ENCODE results near the gene SYTL3. TPM values are rescaled to one million over a fixed set of nuclear protein-coding genes. Genes with fewer than 3 reads are reported as not detected.

Gene SYTL3
- total RNA-seq, 3 donors from 2014 or later (not counting 1 experiment from before 2014, with no cell fraction given) = 84.1 to 143 (median 89.0) TPM

DNA sequence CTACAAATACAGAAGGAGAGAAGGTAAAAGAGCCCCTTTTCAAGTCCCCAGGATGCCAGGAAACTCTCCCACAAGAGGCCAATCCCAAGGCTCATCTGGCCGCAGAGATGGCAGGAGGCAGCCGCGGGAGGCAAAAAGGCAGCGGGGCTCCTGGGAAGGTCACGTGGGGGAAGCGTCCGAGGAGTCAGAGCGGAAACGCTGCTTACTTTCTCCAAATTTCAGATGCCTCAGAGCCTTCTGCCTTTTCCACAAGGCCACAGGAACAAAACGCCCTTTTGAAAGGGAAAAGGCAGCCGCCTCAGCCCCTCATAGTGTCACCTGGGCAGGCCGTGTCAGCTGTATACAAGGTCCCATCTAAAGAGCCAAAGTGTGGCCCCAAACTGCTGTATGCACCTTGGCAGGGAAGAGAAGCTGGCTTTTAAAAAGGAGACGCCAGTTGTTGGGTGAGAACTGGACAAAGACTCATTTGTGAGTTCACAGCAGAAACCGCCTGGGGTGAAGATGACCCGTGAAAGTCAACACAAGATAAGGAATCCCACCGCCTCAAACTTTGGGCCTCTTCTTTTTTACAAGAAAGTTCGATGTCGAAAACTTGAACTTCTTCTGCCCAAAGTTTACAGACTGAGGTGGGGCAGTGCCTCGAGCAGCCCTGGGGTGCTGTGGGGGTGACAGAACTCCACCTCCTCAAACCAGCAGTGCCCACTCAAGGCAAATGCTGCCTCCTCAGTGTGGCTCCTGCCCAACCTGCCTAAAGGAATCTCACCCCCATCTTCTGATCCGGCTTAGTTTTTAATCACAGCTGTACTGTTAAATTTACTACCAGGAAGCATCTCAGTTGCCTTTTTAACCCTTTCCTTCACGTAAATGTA, 124.0 kb downstream of the SYTL3 start:
- H3K27me3 ChIP-seq (ENCODE audit: control insufficient read depth, insufficient read depth, low read length) = no peaks in the 10 kb centered on the region
- DNase-seq = no peak
- intact Hi-C loops (cut with micrococcal nuclease) = no loop called here
- Mint-ChIP-seq H3K4me3 (no peak overlapping the region), H3K9me3 (no peaks in the 10 kb centered on the region), H3K27ac (peak overlapping the region; percentile 84 to 87), H3K36me3 (peaks cover 31% of the 10 kb centered on the region), H3K27me3 (ENCODE audit: low read depth in 2 of 2) (no peaks in the 10 kb centered on the region), H3K4me1 (peaks cover 49 to 58% of the 10 kb centered on the region in 2 donors)
- no peaks in the 10 kb centered on the region for H3K9me3 ChIP-seq (ENCODE audit: control insufficient read depth, insufficient read depth, low read length)
- H3K27ac ChIP-seq (ENCODE audit: low read length) = no peak overlapping the region
- peaks cover 92% of the 10 kb centered on the region for H3K36me3 ChIP-seq (ENCODE audit: control insufficient read depth, insufficient read depth, low read length)
- TF ChIP-seq, protein P1, sequence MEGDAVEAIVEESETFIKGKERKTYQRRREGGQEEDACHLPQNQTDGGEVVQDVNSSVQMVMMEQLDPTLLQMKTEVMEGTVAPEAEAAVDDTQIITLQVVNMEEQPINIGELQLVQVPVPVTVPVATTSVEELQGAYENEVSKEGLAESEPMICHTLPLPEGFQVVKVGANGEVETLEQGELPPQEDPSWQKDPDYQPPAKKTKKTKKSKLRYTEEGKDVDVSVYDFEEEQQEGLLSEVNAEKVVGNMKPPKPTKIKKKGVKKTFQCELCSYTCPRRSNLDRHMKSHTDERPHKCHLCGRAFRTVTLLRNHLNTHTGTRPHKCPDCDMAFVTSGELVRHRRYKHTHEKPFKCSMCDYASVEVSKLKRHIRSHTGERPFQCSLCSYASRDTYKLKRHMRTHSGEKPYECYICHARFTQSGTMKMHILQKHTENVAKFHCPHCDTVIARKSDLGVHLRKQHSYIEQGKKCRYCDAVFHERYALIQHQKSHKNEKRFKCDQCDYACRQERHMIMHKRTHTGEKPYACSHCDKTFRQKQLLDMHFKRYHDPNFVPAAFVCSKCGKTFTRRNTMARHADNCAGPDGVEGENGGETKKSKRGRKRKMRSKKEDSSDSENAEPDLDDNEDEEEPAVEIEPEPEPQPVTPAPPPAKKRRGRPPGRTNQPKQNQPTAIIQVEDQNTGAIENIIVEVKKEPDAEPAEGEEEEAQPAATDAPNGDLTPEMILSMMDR (IDR thresholded peaks at IDR 0.05) = no peak
- H3K4me1 ChIP-seq (ENCODE audit: control insufficient read depth, insufficient read depth, low read length) = peaks cover 29% of the 10 kb centered on the region
- no peak for ATAC-seq
- WGBS (ENCODE audit: insufficient coverage) = 95% methylated on average over 21 of the region's 21 CpGs
- H3K4me3 ChIP-seq (ENCODE audit: low read length) = no peak overlapping the region

DNA sequence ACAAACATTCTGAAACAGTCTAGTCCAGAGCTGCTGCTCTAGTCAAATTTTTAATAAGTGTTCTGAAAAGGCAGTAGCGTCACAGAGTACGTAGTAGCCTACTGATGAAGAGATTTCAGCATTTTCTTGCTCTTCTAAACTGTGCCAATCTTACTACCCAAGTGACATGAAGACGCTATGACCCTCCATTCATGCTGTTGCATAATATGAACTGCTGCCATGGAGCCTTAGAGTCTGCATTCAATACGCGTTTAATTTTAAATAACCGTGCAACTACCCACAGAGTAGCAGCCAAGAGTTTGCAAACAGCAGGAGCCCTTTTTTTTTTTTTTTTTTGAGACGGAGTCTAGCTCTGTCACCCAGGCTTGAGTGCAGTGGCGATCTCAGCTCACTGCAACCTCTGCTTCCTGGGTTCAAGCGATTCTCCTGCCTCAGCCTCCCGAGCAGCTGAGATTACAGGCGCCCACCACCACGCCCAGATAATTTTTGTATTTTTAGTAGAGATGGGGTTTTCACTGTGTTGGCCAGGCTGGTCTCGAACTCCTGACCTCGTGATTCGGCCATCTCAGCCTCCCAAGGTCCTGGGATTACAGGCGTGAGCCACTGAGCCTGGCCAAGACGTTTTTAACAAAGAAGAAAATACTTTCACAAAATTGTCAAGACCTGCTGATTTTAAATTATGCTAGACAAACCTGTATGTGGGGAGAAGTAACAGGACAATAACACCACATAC, 125.0 kb downstream of the SYTL3 start:
- Histone ChIP-seq H3K36me3 (ENCODE audit: control insufficient read depth, insufficient read depth, low read length) (peaks cover 85% of the 10 kb centered on the region), H3K4me3 (ENCODE audit: low read length) (no peak overlapping the region), H3K27me3 (ENCODE audit: control insufficient read depth, insufficient read depth, low read length) (no peaks in the 10 kb centered on the region), H3K9me3 (ENCODE audit: control insufficient read depth, insufficient read depth, low read length) (no peaks in the 10 kb centered on the region), H3K27ac (ENCODE audit: low read length) (no peak overlapping the region), H3K4me1 (ENCODE audit: control insufficient read depth, insufficient read depth, low read length) (peaks cover 29% of the 10 kb centered on the region)
- intact Hi-C loops (cut with micrococcal nuclease) = no loop called here
- DNase-seq (no peak), ATAC-seq (no peak)
- 96% methylated on average over 17 of the region's 17 CpGs for WGBS (ENCODE audit: insufficient coverage)
- Mint-ChIP-seq H3K27ac (peak overlapping the region in 1 of 2 donors; percentile 43), H3K36me3 (peaks cover 30% of the 10 kb centered on the region), H3K4me3 (no peak overlapping the region), H3K4me1 (peaks cover 52 to 54% of the 10 kb centered on the region in 2 donors), H3K27me3 (ENCODE audit: low read depth in 2 of 2) (no peaks in the 10 kb centered on the region), H3K9me3 (no peaks in the 10 kb centered on the region)
- TF ChIP-seq, protein P1 (IDR thresholded peaks at IDR 0.05) = no peak

- no peak overlapping the region for H3K27ac ChIP-seq (ENCODE audit: low read length)
- 98% methylated on average over 5 of the region's 5 CpGs for WGBS (ENCODE audit: insufficient coverage)
- intact Hi-C loops (cut with micrococcal nuclease) = no loop called here
- H3K36me3 ChIP-seq (ENCODE audit: control insufficient read depth, insufficient read depth, low read length) = peaks cover 80% of the 10 kb centered on the region
- no peak overlapping the region for H3K27ac Mint-ChIP-seq
- ATAC-seq = no peak
- no peaks in the 10 kb centered on the region for H3K9me3 ChIP-seq (ENCODE audit: control insufficient read depth, insufficient read depth, low read length)
- no peak overlapping the region for H3K4me3 ChIP-seq (ENCODE audit: low read length)
- peaks cover 47 to 51% of the 10 kb centered on the region in 2 donors for H3K4me1 Mint-ChIP-seq
- peaks cover 20% of the 10 kb centered on the region for H3K36me3 Mint-ChIP-seq
- TF ChIP-seq, protein P1 (IDR thresholded peaks at IDR 0.05) = no peak
- no peak for DNase-seq
- H3K27me3 ChIP-seq (ENCODE audit: control insufficient read depth, insufficient read depth, low read length) = no peaks in the 10 kb centered on the region
- no peaks in the 10 kb centered on the region for H3K9me3 Mint-ChIP-seq
- H3K27me3 Mint-ChIP-seq (ENCODE audit: low read depth in 2 of 2) = no peaks in the 10 kb centered on the region
- peaks cover 29% of the 10 kb centered on the region for H3K4me1 ChIP-seq (ENCODE audit: control insufficient read depth, insufficient read depth, low read length)
- H3K4me3 Mint-ChIP-seq = no peak overlapping the region
Observed at GRCh38 chr6:158775832-158776231, 126.0 kb downstream of the SYTL3 start.
